Panc1 (cell line): ENCODE measurements around the gene ACYP2. TPM values are rescaled to one million over a fixed set of nuclear protein-coding genes. Genes with fewer than 3 reads are reported as not detected.

ENCODE experiments used
- ATAC-seq: fragments of 200-7000 bp; cut with Tn5 transposase; 2 replicates; pipeline ENCODE4 v1.9.1; 2020; ENCODE audit warnings: mild to moderate bottlenecking, moderate library complexity
- Bru-seq: library from RNA; stranded (reverse); fragments of 400-500 nt; gene quantifications from one replicate; lab custom pipeline; 2021; lab: Mats Ljungman, UMichigan
- BruChase-seq, 2 experiments: library from RNA; stranded (reverse); fragments of 400-500 nt; gene quantifications; one replicate each; lab custom pipeline; 2021; lab: Mats Ljungman, UMichigan
- BruUV-seq: library from RNA; stranded (reverse); fragments of 400-500 nt; replicated peaks from 2 replicates; lab custom pipeline; 2021; lab: Mats Ljungman, UMichigan
- CTCF ChIA-PET: fragments of 300-600 bp; sonication (Branson Sonifier 250); formaldehyde crosslinking; loops from one replicate; lab custom pipeline; 2022; ENCODE audit warnings: antibody characterized with exemption; lab: Charles Lee
- POLR2A ChIA-PET: fragments of 300-600 bp; sonication (Branson Sonifier 250); formaldehyde crosslinking; loops from one replicate; lab custom pipeline; 2022; ENCODE audit warnings: antibody characterized with exemption; lab: Charles Lee
- DNase-seq: peaks from one replicate; pipeline ENCODE4 v3.0.0-alpha.2; 2010; ENCODE audit warnings: low read depth, low spot score
- H3K27ac ChIP-seq: 2 replicates; pipeline ENCODE4 v1.5.1; 2011; ENCODE audit warnings: mild to moderate bottlenecking, low read length, inconsistent platforms
- H3K27me3 ChIP-seq: fragments of 200-500 bp; sonication (Bioruptor generic); 2 replicates; pipeline ENCODE4 v1.6.0; 2014; ENCODE audit warnings: low read length, inconsistent platforms; ENCODE audit not compliant: control insufficient read depth, insufficient read depth
- H3K36me3 ChIP-seq: fragments of 200-500 bp; sonication (Bioruptor generic); 2 replicates; pipeline ENCODE4 v1.5.1; 2014; ENCODE audit warnings: inconsistent platforms, mild to moderate bottlenecking, low read length, moderate library complexity; ENCODE audit not compliant: control insufficient read depth, insufficient read depth
- H3K4me1 ChIP-seq: 2 replicates; pipeline ENCODE4 v1.5.1; 2011; ENCODE audit warnings: inconsistent platforms, mild to moderate bottlenecking, low read length, moderate library complexity; ENCODE audit not compliant: control insufficient read depth, insufficient read depth
- H3K4me3 ChIP-seq, 2 experiments: 2 replicates each; pipeline ENCODE4 v1.5.1; 2011 to 2012; ENCODE audit warnings: low read depth in 2 of 2, low read length in 2 of 2, mild to moderate bottlenecking in 2 of 2, inconsistent platforms in 1 of 2, moderate library complexity in 1 of 2
- H3K9me3 ChIP-seq: fragments of 200-500 bp; sonication (Bioruptor generic); 2 replicates; pipeline ENCODE4 v1.5.1; 2014; ENCODE audit warnings: low read depth, mild to moderate bottlenecking, inconsistent platforms, low read length, moderate library complexity; ENCODE audit not compliant: control insufficient read depth, insufficient read depth
- CTCF ChIP-seq: fragments of 450-650 bp; IDR thresholded peaks from 2 replicates; pipeline ENCODE4 v1.5.1; 2017; ENCODE audit warnings: mild to moderate bottlenecking
- POLR2AphosphoS5 ChIP-seq: IDR thresholded peaks from 2 replicates; pipeline ENCODE4 v1.6.1; 2012; ENCODE audit warnings: mild to moderate bottlenecking, low read depth, low read length, moderate library complexity
- REST ChIP-seq, 2 experiments: IDR thresholded peaks; 2 replicates each; pipeline ENCODE4 v1.6.1; 2011 to 2012; ENCODE audit warnings: low read depth in 2 of 2, control low read depth in 1 of 2, low read length in 1 of 2, mild to moderate bottlenecking in 1 of 2, moderate library complexity in 1 of 2; ENCODE audit not compliant: insufficient read depth in 1 of 2
- SIN3A ChIP-seq: IDR thresholded peaks from 2 replicates; pipeline ENCODE4 v1.6.1; 2012; ENCODE audit warnings: low read depth, mild to moderate bottlenecking, low read length, moderate library complexity, borderline replicate concordance; ENCODE audit not compliant: insufficient read depth
- TCF7L2 ChIP-seq: IDR thresholded peaks from 2 replicates; pipeline ENCODE4 v1.6.1; 2011; ENCODE audit warnings: mild to moderate bottlenecking, low read depth, low read length, inconsistent platforms
- in situ Hi-C: cut with HindIII; loops from 2 replicates; pipeline ENCODE4 v1.10.0; 2016; ENCODE audit warnings: low sequenced_read_pairs, low pct_unique_long_range_greater_than_20kb
- intact Hi-C: fragments of 100-400 bp; cut with micrococcal nuclease; formaldehyde crosslinking; loops from one replicate; pipeline ENCODE4 v1.10.0; 2022; ENCODE audit not compliant: unreplicated experiment
- long read RNA-seq: library from polyadenylated mRNA; unstranded; transcript quantifications from one replicate; pipeline ENCODE4 v2.0.0, GENCODE V29; 2021; ENCODE audit not compliant: unreplicated experiment
- polyA plus RNA-seq: library from polyadenylated mRNA; unstranded; fragments of >200 nt; gene quantifications from one replicate; pipeline ENCODE4 v1.2.1, GENCODE V29; 2012; ENCODE audit warnings: missing spikeins; ENCODE audit not compliant: insufficient read length
- total RNA-seq: library from RNA; stranded (reverse); gene quantifications from one replicate; pipeline ENCODE4 v1.2.1, GENCODE V29; 2021; ENCODE audit not compliant: unreplicated experiment

The ACYP2 gene
- total RNA-seq (11.5 TPM), Bru-seq, nascent RNA (percentile 51 among the genes with signal in this experiment), BruChase-seq, experiment 1, labeled RNA remaining after a 2-hour chase (percentile 54 among the genes with signal in this experiment), BruChase-seq, experiment 2, labeled RNA remaining after a 6-hour chase (percentile 53 among the genes with signal in this experiment)
- 19.7 TPM for polyA plus RNA-seq
- long read RNA-seq, partial matches to known transcripts, result 7 of 22 reads
- long read RNA-seq, other reads (novel, unspliced or antisense), result 15 of 22 reads

GRCh38 chr2:54115284-54116137 lies at the start of gene ACYP2:
TSS of gene ACYP2 (plus strand) at chr2:54115615.
- H3K27me3 ChIP-seq, result no peaks in the 10 kb centered on the region
- ChIA-PET CTCF (no interaction called here), POLR2A (interaction anchor here (0.6 to 0.9 kb wide), 4 partner anchors 12 to 527 kb away, joined by 3 to 6 read pairs (median 4); no protein-coding TSS in a partner anchor)
- peak within 1 kb of the TSS; percentile 90 for H3K27ac ChIP-seq
- peaks cover 10% of the 10 kb centered on the region; the same call in 1 of the 2 replicates for H3K9me3 ChIP-seq
- ATAC-seq (peak; percentile 97), DNase-seq (peak; percentile 67)
- peaks cover 5% of the 10 kb centered on the region; the same call in 1 of the 2 replicates for H3K36me3 ChIP-seq
- H3K4me1 ChIP-seq, result peaks cover 4% of the 10 kb centered on the region; the same call in 1 of the 2 replicates
- TF ChIP-seq SIN3A, result no peak
- TF ChIP-seq POLR2AphosphoS5, result peak; percentile 90
- TF ChIP-seq CTCF, result peak; percentile 31
- peak; percentile 88 for TF ChIP-seq TCF7L2
- TF ChIP-seq REST (IDR thresholded peaks at IDR 0.05; ENCODE audit: insufficient read depth in 1 of 2, low read depth in 2 of 2, low read length in 1 of 2), result peak in 1 of 2 experiments; percentile 33; a peak in 1 of 4 replicates
- in situ Hi-C loops, result no loop called here
- BruUV-seq, result TSS peak; percentile 95
- H3K4me3 ChIP-seq, result peak within 1 kb of the TSS; percentile 74 to 80
- intact Hi-C loops, result no loop called here

GRCh38 chr2:54065891-54066290 lies 49.5 kb upstream of the ACYP2 start:
- no TSS peak for BruUV-seq
- CTCF ChIA-PET, result no interaction called here
- ATAC-seq, result no peak
- TF ChIP-seq SIN3A (no peak), TCF7L2 (no peak), POLR2AphosphoS5 (no peak), CTCF (no peak), REST (IDR thresholded peaks at IDR 0.05; ENCODE audit: insufficient read depth in 1 of 2, low read depth in 2 of 2, low read length in 1 of 2) (no peak)
- H3K4me3 ChIP-seq, result no peak overlapping the region
- H3K27me3 ChIP-seq, result no peaks in the 10 kb centered on the region
- in situ Hi-C loops, result no loop called here
- POLR2A ChIA-PET, result no interaction called here
- H3K9me3 ChIP-seq, result no peaks in the 10 kb centered on the region
- no peak for DNase-seq
- intact Hi-C loops, result no loop called here
- H3K4me1 ChIP-seq, result no peaks in the 10 kb centered on the region
- H3K27ac ChIP-seq, result no peak overlapping the region
- no peaks in the 10 kb centered on the region; the same call in 1 of the 2 replicates for H3K36me3 ChIP-seq
